ENCODE data around the gene TEX54.
"Not testable (repeated sequence)": the region's sequence is repeated elsewhere in the genome, so short reads cannot be mapped to it uniquely, and the experiment has no call there.

The TEX54 gene

GRCh38 chr11:62854825-62855570 lies 22.4 kb upstream of the TEX54 start:
- DNase-seq = no peak

DNA sequence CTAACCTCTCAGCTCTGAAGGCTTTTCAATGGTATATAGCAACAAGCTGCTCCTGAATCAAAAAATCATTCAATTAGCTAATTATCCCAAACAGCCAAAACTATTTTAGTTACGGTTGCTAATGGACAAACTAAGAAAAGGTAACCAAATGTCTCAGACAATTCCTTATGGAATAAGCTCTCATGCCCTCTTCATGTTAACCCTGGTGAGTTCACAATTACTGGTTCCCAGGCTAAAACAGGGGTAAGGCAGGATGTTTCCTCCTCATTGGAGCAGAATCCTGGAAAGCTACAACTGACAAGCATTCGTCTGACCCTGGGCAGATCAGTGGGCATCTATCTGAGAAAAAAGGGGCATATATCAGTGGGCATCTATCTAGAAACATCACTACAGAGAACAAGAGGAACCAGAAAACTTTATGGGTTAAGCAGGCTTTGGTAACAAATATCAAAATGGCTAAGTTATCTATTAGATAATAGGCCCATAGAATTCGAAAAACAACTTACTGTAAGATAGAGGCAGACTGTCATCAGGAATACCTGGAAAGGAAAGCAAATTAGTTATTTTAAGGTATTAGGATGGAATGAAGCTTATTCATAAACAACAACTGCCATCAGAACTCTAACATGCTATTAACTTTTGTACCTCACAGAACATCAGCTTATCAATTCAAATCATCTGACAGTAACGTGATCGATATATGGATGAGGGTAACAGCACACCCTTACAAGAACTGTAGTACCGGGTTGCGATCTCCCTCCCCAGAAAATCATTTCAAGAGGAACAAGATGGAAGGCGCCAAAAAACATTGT lies 21.6 kb upstream of the TEX54 start:
- DNase-seq = no peak

DNA sequence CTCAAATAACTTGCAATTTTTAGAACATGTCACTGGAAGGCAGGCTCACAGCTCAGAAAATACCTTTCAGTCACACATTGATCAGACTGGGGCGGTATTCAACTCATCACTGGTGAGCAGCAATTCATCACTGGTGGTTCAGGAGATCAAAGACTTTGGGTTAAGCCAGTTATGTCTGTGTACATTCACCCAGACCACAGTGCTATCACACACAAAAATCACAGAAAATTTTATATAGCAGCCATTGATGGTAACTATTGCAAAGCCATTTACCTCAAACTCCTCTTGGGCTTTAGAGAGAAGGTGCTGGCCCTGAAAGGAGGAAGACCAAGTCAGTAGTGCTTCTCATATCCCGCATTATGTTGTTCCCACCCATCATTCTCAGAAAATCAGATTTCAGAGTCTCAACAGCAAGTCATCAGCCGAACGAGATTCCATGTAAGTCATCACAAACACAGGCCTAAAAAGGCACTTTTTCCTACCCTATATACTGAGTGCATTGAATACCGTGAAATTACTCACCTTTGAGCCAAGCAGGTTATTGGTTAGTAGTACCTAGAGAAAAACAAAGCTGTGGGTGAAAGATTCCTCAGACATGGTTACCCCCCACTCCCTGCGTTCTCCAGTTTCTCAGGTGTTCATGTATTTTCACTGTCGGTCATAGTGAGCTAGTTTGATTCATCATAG lies 20.8 kb upstream of the TEX54 start:
- DNase-seq = peak; percentile 25

DNA sequence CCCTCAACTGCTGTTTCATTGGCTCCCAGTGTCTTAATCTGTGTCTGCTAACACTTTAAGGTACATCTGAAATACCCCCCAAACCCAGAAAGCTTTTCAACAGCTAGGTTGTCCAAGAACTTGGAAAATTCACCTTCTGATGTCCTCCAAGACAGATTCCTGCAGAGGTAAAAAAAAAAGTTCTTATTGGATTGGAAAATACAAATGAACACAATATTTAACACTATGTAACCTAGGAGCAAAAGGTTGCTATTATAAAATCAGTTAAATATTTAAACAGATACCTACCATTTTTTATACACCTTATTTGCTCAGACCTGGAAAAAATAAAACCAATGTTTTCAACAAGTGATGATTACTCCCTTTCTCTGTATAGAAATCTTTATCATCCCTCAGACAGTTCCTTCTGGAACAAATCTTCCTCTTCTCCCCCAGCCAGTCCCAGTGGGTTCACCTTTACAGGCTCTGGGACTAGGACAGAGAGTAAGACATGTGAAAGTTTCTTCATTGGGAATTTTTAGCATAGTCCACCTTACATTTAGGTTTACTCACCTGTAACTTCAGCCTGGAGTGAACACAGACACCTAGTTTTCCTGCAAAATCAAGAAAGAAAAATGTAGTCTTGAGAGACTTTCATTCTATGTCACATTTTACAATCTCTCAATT lies 20.0 kb upstream of the TEX54 start:
- DNase-seq = no peak

GRCh38 chr11:62851807-62852522 lies 19.3 kb upstream of the TEX54 start:
- no peak for DNase-seq

- no peak for DNase-seq
These were observed 18.5 kb upstream of the TEX54 start for GRCh38 chr11:62850911-62851806.

GRCh38 chr11:62847767-62848314 lies 15.2 kb upstream of the TEX54 start:
- DNase-seq = no peak

- DNase-seq = no peak
These were observed 13.5 kb upstream of the TEX54 start for GRCh38 chr11:62846177-62846576.

- DNase-seq = no peak
These were observed 11.5 kb upstream of the TEX54 start for GRCh38 chr11:62844154-62844553.

DNA sequence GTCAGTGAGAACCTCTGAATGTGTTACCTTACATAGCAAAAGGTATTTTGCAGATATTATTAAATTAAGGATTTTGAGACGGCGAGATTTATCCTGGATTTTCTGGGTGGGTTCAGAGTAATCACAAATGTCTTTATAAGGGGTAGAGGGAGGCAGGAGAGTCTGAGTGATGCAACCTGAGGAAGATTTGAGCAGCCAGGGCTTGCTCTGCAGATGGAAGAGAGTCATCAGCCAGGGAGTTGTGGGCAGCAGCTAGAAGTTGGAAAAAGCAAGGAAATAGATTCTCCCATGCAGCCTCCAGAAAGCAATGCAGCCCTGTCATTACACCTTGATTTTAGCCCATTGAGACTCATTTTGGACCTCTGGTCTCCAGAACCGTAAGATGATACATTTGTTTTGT lies 10.8 kb upstream of the TEX54 start:
- DNase-seq = no peak

DNA sequence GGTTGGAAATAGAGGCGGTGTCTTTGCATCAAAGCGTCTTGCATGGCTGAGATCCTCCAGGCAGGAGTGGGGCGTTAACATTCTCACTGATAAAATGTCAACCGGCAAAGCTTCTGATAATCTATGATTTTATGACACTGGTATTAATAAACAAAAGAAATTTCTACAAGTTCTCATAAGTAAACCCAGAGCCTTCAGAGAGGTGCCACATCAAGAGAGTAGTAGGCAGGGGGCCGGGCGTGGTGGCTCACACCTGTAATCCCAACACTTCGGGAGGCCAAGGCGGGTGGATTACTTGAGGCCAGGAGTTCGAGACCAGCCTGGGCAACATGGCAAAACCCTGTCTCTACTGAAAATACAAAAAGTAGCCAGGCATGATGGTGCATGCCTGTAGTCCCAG lies 10.2 kb upstream of the TEX54 start:
- DNase-seq = not testable (repeated sequence)

DNA sequence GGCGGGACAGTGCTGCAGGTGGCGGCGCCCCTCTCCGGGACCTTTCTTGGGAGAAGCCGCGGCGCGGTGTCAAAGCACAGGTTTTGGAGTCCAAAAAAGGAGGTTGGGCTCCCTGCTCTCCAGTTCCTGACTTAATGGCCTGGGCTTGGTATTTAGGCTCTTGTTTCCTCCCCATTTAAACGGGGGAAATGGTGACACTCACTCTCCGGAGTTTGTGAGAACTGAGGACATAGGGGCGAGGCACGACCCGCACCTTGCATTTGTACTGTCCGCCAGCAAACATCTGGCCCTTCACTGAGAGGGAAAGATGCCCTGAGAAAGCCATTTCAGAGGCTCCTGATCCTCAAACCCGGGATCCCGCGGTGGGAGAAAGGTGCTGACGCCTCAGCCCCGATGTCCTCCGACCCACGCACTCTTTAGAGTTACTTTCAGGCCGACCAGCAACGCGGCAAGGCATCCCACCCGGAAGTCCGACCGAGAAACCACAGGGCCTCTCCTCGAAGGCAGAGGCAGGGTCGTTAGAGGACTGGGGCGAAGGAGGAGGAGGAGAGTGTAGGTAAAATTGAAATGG lies 9.6 kb upstream of the TEX54 start:
- peak; percentile 46 for DNase-seq

DNA sequence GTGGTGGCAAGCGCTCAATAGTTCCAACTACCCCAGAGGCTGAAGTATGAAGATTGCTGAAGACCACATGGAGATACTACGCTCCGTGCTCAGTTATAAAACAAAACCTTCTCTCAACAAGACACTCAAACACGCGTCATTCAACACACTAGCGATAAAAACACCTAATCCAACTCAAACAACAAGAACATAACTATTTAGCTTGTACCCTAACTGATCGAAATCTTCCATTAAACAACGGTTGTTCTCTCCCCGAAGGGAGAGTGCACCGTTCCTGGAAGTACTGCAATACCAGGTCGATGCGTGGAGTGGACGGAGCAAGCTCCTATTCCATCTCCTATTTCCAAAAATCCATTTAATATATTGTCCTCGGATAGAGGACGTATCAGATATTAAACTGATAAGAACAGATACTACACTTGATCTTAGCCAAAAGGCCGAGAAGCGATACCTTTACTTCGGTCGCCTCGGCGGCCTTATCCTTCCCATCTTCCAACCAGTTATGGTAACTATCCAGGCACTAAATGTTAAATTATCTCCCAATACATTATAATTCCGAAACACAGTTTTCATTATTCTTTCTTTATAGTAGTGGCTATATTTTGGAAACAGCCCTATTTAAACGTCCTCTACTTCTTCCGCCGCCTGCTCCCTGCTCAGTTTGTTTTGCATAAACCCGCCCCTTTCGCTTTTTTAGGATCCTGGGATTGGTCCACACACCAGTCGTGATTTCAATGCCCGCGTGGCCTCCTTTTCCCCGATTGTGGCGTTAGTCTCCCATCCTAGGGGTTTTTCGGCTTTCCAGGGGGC lies 8.9 kb upstream of the TEX54 start:
- DNase-seq = peak; percentile 84

DNA sequence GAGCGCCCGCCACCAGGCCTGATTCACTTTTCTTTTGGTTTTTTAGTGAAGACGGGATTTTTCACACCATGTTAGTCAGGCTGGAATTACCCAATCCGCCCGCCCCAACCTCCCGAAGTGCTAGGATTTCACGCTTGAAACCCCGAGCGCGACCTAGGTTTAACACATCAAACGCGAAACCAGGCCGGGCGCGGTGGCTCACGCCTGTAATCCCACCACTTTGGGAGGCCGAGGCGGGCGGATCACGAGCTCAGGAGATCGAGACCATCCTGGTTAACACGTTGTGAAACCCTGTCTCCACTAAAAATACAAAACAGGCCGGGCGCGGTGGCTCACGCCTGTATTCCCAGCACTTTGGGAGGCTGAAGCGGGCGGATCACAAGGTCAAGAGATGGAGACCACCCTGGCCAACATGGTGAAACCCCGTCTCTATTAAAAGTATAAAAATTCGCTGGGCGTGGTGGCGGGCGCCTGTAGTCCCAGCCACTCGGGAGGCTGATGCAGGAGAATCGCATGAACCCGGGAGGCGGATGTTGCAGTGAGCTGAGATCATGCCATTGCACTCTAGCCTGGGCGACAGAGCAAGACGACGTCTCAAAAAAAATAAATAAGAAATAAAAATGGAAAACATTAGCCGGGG lies 8.2 kb upstream of the TEX54 start:
- DNase-seq = peak; percentile 64

DNA sequence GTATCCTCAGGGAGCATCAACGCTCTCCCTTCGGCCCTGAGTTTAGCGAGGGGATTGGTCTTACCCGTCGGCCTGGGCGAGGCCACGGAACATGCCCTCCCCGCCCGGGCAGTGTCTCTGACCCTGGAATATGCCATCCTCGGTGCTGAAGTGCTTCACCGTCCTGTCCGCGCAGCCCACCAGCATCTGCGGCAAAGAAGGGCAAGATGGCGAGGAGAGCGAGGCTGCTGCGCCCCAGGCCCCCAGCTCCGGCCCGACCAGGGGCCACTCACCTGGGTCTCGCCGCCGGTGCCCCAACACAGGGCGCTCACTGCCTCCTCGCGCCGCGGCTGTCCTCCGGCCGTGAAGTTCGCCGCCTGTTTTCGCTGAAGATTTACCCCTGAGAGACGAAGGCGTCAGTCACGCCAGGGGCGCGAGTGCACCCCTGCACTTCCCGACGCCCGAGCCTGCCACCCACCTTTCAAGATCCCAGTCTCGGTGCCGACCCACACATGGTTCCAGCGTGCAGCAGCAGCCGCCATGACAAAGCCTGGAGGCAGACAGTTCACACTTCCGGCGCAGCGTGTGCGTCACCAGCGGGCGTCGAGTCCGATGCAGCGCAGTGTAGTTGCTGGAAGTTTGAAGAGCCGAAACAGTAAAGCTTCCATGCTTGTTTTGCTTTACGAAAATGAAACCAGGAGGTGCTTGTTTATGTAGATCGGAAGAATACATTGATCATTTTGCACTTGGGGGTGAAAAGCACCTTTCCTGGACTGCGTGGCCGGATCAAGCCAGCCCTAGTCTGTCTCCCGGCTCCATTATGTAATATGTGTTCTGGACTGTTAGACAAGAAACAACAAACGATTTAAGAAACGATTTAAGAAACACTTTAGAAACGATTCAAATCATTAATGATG lies 6.7 kb upstream of the TEX54 start, which contains the start of gene WDR74:
Gene WDR74 (minus strand): TSS at position 541 of the 896 bp plus-strand sequence. CDS start 20 bp downstream, at position 521.
- DNase-seq = peak; percentile 95

GRCh38 chr11:62835336-62835735 lies 2.7 kb upstream of the TEX54 start:
- no peak for DNase-seq

- peak; percentile 100 for DNase-seq
These were observed 913 bp downstream of the TEX54 start, which contains the start of gene STX5 for GRCh38 chr11:62831520-62832335. Gene STX5 (minus strand): TSS chr11:62832051. CDS start chr11:62831243, 808 bp downstream.

Measured in CD4-positive, alpha-beta T cell treated with Interleukin-6 for 4 hours (primary cell).